Embryonic facial prominence (tissue), 1 donor: ENCODE measurements around the gene VWA1.
A peak's percentile ranks its signal among the peaks of the same experiment; 100 is the strongest.

ENCODE experiments used
- DNase-seq: peaks from one replicate; pipeline ENCODE4 v3.0.0-alpha.2; 2016; ENCODE audit errors: extremely low spot score

VWA1 gene, protein sequence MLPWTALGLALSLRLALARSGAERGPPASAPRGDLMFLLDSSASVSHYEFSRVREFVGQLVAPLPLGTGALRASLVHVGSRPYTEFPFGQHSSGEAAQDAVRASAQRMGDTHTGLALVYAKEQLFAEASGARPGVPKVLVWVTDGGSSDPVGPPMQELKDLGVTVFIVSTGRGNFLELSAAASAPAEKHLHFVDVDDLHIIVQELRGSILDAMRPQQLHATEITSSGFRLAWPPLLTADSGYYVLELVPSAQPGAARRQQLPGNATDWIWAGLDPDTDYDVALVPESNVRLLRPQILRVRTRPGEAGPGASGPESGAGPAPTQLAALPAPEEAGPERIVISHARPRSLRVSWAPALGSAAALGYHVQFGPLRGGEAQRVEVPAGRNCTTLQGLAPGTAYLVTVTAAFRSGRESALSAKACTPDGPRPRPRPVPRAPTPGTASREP

DNA sequence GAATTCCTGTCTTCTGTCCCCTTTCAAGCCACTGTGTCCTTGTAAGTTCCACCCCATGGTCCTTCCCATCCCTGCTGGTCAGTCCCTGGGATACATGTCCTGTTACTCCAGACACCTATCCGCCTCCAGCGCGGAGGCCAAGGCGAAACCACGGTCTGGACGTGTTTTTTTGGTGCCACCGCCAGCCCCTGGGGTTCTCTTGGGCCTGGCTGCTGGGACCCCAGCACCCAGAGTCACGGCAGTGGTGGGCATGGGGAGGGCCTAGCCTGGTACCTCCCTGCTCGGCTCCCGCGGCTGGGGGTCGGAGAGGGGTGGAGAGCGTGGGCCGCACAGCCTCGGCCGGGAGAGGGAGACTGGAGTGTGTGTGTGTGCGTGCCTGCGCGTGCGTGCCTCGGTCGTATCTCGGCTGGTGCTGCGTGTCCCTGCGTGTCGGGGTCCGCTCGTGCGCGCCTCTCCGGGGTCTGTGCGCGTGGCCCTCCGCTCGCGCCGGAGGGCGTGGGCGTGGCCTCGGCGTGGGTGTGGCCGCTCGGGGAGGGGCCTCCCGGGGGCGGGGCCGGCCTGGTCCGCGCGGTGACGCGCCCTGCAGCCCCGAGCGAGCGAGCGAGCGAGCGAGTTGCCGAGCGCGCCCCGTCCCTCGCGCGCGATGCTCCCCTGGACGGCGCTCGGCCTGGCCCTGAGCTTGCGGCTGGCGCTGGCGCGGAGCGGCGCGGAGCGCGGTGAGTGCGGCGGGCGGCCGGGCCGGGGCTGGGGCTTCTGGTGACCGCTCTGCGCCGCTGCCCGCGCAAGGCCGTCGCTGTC lies at the start of gene VWA1:
TSS of gene VWA1 (plus strand) at position 585 of the 798 bp plus-strand sequence. CDS start at position 644, 59 bp downstream.
- DNase-seq, result peak; percentile 12

DNA sequence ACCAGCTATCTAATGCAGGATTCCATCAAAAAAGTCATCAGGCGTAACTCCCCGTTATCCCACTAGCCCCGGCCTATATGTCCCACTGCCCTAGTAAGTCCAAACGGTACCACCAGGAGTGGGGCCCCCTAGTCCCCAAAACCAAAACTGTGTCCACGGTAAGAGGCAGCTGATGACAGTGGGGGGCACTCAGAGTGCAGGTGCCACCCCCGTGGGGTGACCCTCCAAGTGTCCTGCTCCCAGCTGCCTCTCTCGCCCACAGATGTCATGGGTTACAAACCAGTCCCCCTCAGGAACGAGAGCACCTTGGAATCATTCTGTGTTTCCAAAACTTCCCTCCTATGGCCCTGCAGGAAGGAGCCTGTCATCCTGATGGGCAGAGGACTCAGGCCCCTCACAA lies 49.6 kb upstream of the VWA1 start:
- DNase-seq, result no peak

DNA sequence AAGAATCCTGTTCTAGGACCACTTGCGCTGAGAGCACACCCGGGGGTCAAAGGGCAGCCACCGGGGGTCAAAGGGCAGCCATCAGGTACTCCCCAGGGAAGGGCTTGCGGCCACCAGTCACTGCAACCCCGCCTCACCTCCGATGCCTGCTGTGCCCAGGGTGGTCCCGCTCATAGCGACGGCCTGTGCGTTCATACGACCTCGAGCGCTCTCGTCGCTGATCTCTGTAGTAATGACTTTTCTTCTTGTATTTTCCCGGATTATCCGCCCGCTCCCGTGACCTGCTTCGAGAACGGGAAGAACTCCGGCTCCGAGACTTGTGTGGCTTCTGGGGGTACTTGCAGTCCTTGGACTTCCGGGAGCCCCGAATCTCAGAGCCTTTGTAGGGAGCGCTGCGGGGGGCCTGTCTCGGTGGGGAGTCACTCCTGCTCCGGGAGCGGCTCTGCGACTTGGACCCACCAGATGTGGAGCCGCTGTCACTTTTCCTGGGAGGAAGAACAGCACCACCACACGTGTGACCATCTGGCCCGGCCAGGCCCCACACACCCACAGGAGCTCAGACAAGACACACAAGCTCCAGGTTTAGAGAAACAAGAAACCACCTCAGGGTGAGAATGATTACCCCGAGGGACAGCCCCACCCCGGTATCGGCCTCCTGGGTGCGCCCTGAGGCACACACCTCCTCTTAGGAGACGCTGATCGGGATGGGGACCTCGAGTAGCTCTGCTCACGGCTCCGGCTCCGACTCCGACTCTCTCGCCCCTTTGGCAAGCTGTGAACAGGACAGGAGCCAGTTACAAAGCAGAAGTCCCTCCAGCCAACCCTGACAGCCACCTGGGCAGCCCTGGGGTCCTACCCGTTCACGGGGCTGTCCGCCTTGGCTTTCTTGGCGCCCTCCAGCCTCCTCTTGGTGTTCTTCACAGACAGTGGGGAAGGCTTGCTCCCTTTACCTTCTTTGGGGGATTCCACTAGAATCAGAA lies 48.1 kb upstream of the VWA1 start:
- DNase-seq, result no peak

DNA sequence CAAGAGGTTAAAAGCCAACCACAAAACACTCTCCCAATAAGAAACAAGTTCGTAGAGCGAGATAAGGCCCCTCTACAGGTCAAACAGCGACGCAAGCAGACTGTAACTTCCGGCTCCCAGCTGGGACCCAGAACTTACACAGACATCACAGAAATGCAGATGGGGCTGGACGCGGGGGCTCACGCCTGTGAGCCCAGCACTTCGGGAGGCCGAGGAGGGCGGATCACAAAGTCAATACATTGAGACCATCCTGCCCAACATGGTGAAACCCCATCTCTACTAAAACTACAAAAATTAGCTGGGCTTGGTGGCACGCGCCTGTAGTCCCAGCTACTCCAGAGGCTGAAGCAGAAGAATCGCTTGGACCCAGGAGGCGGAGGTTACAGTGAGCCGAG lies 47.4 kb upstream of the VWA1 start:
- no peak for DNase-seq

DNA sequence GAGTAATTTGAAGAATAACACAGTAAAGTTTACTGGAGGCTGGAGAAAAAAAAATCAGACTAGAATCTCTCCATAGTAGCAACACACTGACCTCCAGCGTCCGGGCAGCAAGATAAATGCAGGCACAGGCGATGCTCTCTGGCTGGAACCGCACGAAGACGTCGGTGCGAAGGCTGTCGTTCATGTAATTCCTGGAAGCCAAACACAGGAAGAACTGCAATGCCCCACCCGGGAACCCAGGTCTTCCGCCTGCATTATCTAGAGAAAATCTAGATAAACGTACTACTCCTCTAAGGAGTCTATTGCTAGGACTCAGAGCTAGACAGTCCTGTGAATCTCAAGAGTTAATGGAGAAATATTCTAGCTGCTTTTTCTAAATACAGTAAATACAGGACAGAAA lies 44.8 kb upstream of the VWA1 start:
- DNase-seq, result no peak

DNA sequence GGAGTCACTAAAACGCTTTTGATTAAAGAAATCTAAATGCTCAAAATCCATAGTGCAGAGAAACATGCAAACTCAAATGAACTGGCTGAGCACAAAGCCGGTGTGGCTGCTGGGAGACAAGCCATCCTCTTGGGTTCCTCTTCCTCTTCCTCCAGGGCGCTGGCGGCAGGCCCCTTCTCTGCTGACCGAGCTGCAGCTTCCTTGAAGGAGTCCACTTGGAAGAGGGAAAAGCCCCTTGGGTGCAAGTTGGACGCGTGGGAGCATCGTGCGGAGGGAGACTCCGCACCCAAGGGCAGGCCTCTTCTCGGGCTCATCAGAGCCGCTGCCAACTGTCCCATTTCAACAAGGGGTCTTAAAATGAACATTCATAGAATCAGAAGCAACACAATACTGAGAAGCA lies 44.3 kb upstream of the VWA1 start:
- no peak for DNase-seq

DNA sequence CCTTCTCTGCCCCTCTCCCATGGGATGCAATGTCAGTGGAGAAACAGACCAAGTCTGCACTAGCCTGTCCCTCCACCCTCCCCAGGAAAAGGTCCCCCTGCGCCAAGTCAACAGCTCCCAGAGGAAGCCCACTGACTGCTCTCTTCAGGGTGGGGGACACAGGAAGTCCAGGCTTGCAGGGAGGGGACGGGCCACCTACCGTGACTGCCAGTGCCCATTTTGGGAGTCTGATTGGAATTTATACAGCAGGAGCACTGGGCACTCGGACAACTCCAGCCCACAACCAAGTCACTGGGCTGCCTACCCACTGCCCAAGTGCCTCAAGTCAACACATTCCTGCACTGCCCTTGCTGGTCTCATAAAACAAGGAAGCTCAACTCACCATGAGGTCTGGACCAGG lies 42.5 kb upstream of the VWA1 start:
- DNase-seq, result no peak

DNA sequence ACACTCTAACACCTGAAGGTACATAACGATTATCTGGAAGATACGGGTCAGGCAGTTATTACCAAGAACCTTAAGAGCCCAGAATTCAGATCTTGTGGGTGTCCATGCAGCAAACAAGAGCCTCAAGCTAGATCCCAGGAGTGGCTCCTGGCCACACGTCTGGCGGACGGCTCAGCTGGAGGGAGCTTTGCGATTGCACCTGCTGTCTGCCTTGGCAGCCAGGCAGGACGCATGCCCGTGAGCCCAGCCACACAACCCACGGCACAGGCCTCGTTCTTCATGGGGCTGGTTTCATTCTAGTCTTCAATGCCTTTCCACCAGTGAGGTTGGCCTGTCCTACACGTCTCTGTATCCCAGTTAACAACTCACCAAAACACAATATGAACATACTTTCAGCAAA lies 42.1 kb upstream of the VWA1 start:
- DNase-seq, result no peak

DNA sequence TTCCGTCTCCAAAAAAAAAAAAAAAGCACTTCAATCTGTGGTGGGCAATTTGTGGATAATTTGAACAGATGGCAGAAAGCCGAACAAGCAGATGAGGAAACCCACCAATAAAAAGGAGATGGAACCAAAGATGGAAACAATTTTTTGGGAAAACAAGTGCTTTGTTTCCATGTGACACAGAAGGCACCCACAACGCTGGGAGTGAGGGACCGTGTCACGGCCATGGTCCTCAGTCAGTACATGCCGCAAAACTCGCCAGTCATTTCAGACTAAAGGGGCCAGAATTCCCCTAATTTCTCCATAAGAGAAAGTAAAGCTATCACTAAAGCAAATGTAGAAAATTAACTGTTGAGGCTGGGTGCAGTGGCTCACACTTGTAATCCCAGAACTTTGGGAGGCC lies 41.4 kb upstream of the VWA1 start:
- DNase-seq, result no peak

DNA sequence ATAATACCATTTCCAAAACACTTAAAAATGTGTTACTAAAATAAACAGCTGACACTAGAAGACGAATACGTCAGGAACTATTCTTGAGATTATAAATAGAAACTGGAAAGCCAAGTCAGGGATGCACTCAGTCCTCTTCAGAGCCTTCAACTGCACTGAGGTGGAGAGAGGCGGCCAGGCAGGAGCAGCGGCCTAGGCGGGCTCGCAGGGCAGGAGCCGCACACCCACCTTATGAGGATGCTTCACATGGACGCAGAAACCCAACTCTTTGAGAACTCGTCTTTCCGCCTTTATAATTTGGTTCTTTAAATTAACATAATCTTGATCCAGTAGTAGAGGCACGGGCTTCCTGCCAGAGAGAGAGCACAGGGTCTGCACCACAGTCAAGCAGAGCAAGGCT lies 40.3 kb upstream of the VWA1 start:
- DNase-seq, result no peak

DNA sequence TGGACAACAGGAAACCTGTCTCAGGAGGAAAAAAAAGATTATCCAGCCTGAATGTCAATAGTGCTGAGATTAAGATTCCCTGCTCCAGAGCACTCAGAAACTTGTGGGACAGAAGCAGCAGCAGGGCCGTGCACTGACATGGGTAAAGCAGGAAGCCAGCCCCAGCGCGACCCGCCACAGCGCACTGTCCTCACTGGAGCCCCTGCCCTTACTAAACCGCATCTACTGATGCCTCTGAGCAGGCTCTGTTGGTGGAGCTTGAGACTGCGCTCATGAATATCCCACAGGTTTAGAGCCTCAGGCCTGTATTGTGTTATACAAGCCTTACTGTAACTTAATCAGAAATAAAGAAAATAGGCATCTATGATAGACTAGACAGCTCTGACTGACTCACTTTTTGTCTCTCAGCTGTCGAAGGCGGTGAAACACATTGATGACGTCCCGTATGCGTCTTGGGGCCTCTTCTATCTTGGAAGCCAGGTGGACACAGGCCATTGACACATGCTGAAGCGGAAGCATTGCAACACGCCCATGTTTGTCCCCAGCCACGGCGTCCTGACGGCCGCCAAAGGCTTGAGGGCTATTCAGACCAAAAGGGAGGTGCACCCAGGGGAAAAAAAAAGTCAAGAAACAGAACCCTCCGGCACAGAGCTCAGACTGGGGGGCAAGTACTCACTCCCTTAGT lies 37.5 kb upstream of the VWA1 start:
- DNase-seq, result no peak

DNA sequence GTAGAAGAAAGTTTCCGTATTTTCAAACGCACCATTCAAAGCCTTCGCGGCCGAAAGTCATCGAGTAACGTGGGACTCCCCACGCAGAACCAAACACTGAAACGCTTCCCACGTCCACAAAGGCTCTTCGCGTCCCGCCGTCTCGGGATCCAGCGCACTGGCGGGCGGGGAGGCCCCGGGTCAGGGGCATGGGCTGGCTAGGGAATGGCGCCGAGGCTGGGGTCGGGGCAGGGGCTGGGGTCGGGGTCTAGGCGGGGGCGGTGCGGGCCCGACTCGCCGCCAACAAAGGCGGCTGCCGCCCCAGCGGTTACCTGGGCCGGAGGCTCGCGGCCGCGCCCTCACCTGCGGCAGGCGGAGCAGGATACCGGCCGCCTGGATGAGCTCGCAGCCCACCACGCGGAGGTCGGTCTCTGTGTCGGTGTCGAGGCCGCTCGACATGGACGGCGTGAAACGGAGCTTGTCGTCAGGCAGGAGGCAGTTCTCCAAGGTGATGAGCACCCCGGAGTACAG lies 36.8 kb upstream of the VWA1 start:
- no peak for DNase-seq

DNA sequence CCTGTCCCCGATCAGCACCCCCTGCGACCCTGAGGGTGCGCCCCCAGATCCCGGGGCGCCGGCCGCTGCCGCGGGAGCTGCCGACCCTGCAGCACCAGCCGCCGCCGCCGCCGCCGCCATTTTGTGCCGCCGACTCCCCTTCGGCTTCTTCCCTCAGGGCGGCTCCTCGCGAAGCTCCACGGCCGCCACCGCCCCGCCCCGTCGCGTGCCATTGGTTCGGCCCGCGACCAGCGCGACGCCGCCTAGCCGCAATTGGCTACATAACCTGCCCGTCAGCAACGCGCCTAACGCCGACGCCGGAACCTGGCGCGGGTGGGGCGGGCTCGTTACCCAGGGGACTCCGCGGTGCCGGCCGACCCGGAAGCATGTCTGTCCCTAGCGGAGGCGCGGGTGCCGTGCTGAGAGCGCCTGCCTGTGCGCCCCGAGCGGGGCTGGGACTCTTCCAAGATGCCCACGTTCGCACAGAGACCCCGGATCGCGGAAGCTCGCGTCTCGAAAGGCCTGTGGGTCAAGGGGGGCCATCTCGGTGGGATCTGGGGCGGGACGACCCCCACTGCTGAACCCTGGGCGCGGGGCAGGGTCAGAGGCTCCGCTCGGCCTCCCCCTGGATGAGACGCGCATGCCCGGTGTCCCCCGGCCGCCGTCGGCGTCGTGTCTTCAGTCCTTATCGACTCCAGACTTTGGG lies 36.2 kb upstream of the VWA1 start, which contains the start of gene CCNL2:
TSS of gene CCNL2 (minus strand) at position 149 of the 685 bp plus-strand sequence. CDS start at position 120, 29 bp downstream.
- DNase-seq, result peak; percentile 83

DNA sequence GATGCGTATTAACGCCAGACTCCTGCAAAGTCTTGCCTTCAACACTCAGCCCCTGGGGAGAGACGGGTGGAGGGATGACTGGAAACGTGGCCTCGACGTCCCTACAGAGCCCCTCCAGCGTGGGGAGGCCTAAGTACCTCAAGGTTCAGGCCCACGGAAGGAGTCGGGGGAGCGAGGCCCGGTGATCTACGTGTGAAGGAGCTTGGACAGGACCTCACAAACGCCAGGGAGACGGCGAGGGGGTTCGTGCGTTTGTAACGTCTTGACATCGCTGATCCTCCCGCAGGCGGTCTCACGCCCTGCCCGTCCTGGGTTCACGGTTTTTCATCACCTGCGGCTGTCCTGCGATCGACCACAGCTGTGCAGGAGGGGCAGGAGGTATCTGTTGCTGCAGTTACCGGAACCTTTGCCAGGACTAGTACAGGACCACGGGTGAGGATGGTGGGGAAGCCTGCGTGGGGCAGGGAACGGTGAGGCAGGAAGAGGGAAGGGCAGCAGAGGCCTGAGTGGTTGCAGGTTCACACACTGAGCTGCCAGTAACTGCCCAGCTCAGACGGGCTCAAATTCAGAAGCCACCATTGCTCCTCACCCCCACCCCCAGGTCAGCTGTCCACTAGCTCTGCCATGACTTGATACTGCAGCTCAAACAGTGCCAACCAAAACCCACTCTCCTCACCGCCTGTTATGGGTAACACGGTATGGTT lies 35.5 kb upstream of the VWA1 start:
- DNase-seq, result no peak

DNA sequence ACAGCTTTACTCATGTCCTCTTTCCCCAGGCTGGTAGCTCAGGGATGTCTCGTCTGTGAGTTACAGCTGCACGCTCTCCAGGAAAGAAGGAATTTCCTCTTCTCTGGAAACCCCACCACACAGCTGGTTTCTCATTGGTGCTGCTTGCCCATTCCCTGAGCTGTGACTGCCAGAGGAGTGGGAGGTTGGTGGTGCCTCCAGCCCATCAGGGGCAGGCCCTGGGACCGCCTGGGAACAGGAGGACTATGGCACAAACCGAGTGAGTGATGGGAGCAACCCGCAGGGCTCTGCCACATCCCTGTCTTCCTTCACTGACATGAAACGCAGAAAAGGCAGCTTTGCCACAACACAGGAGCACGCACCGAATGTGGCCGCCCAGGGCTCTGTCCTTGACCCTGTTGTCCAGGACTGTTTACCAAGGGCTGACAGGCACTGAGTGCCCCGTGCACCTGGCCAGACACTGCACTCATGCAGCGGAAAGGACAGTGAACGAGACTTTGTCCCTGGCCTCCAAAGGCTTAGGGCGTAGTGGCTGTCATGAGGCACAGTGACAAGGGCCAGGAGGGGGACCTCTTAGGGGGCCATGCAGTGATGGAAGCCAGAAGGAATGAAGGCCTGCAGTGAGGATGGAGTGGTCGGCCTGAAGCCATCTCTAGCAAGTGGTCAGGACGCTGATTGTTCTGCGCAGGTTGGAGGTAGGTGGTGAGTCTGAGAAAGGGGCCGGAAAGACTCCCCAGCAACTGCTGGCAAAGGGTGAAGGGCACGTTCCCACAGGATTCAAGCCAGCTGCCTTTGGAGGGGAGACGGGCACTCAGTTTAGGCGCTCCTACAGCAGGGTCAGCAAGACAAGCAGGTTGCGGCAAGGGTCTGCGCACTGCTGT lies 34.7 kb upstream of the VWA1 start:
- no peak for DNase-seq

DNA sequence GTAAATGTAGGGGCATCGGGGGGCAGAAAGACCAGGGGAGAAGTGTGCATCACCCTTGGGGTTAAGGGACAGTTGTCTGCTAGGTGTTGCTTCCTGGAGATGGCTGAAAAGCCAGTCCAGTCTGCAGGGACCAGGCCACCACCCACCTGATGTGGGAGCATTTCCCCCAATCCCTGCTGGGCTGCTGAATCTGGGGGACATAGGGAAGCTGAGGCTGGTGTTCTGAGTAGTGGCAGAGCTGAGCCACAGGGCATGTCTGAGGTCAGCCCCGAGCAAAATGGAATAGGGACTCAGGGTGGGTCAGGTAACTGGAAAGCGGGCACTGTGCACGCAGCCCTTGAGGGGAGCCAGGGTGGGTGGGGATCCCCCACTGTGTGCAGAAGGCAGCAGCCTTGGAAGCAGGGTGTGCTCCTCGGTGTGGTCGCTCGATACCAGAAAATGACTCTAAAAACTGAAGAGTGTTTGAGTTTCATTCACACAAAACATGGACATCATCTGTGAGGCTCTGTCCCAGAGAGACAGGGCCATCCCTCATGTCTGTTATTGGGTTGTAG lies 34.0 kb upstream of the VWA1 start:
- no peak for DNase-seq

DNA sequence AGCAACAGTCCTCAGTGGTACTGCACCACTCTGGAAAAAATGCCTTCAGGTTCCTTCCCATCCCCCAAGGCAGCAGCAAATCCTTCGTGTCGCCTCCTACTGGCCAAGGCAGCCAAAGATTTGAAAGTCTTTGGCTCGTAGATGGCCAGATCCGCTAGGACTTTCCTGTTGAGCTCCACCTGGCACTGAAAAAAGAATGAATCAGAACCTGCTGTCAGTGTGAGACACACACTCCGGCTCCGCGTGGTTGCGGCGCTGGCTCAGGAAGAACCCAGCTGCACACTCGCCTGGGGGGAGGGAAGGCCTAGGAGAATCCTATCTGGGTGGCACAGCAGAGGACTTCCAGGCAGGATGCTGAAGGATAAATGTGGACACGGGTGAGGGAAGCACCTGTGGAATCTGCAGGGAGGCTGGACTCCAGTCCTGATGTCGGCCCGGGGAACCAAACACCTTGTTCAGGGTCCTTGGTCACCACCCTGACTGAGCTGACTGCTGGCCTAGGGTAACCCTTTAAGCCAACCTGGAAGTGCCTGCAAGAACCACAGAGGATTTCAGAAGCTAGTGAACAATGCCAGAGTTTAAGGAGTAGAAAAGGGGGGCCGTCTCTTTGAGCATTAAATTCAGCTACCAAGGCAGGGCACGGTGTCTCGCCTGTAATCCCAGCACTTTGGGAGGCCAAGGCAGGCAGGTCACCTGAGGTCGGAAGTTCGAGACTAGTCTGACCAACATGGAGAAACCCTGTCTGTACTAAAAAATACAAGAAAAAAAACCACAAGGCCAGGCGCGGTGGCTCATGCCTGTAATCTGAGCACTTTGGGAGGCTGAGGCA lies 33.2 kb upstream of the VWA1 start:
- DNase-seq, result no peak
